ENCODE measurements around the gene TESMIN. TPM values are rescaled to one million over a fixed set of nuclear protein-coding genes. Genes with fewer than 3 reads are reported as not detected.

The TESMIN gene
- total and polyA plus RNA-seq, 2 of the 4 experiments (the other 2 are of a cell fraction) = 0.90 to 2.2 TPM

- TF ChIP-seq USF2 (IDR thresholded peaks at IDR 0.05; ENCODE audit: low read depth, low read length) = no peak
- no peak for TF ChIP-seq RAD21 (IDR thresholded peaks at IDR 0.05; ENCODE audit: low read length)
- TF ChIP-seq RCOR1 (IDR thresholded peaks at IDR 0.05; ENCODE audit: insufficient replicate concordance, low read length) = no peak
- TF ChIP-seq MXI1 (IDR thresholded peaks at IDR 0.05; ENCODE audit: borderline replicate concordance, low read depth, low read length) = no peak
- no peak for TF ChIP-seq CEBPB (IDR thresholded peaks at IDR 0.05; ENCODE audit: low read depth, low read length)
- no peak for TF ChIP-seq CTCF (conservative IDR thresholded peaks at IDR 0.05; ENCODE audit: low read depth, low read length)
- TF ChIP-seq MAZ (IDR thresholded peaks at IDR 0.05; ENCODE audit: borderline replicate concordance, low read depth, low read length) = no peak
- TF ChIP-seq NFE2L2 (IDR thresholded peaks at IDR 0.05; ENCODE audit: low read depth, low read length) = no peak
- DNase-seq = no peak
- CTCF ChIA-PET = no interaction called here
- peaks cover 5% of the 10 kb centered on the region; the same call in 1 of the 2 replicates for H3K4me1 ChIP-seq (ENCODE audit: control insufficient read depth, insufficient read depth, low read length)
- H3K9me1 ChIP-seq (ENCODE audit: insufficient read depth, low read length) = peaks cover 6% of the 10 kb centered on the region; the same call in 1 of the 2 replicates
- no peak overlapping the region for H3K23ac ChIP-seq (ENCODE audit: low read depth, low read length)
- no peaks in the 10 kb centered on the region for H3K36me3 ChIP-seq (ENCODE audit: control insufficient read depth, insufficient read depth, low read length)
- H4K91ac ChIP-seq (ENCODE audit: insufficient read depth, low read depth, low read length) = no peak overlapping the region
- in situ Hi-C loops (cut with MboI; ENCODE audit: low sequenced_read_pairs) = no loop called here
- no peaks in the 10 kb centered on the region for H3K27me3 ChIP-seq (ENCODE audit: control insufficient read depth, insufficient read depth, low read length)
- ATAC-seq (ENCODE audit: low read depth) = no peak
- no peak overlapping the region for H3K14ac ChIP-seq (replicated peaks; ENCODE audit: low read depth, low read length)
- no peak overlapping the region for H2BK5ac ChIP-seq (ENCODE audit: low read depth, low read length, poor library complexity, severe bottlenecking)
- no peak overlapping the region for H2AK9ac ChIP-seq (replicated peaks; ENCODE audit: low read depth, low read length, poor library complexity)
- no peak overlapping the region for H3K27ac ChIP-seq (ENCODE audit: insufficient read depth, low read length)
- no peak overlapping the region for H2BK15ac ChIP-seq (ENCODE audit: low read depth, low read length)
- H3K9ac ChIP-seq (ENCODE audit: low read depth, low read length) = no peak overlapping the region
- H3K79me1 ChIP-seq (ENCODE audit: low read depth in 1 of 2, low read length in 2 of 2) = no peaks in the 10 kb centered on the region
- H3K4me2 ChIP-seq (ENCODE audit: low read depth, low read length) = no peak overlapping the region
- no peak overlapping the region for H3K56ac ChIP-seq (ENCODE audit: extremely low read depth, insufficient read depth, low read length)
- no peak overlapping the region for H2AK5ac ChIP-seq (ENCODE audit: low read depth, low read length)
- intact Hi-C loops (cut with micrococcal nuclease) = no loop called here
- dilution Hi-C loops (cut with HindIII; ENCODE audit: low sequenced_read_pairs, unreplicated experiment) = no loop called here
- H2AFZ ChIP-seq (replicated peaks; ENCODE audit: low read length, poor library complexity) = no peak overlapping the region
- no peak overlapping the region for H3K4me3 ChIP-seq (ENCODE audit: insufficient read depth, low read depth, low read length)
- H4K5ac ChIP-seq (ENCODE audit: low read depth, low read length) = no peak overlapping the region
- no peaks in the 10 kb centered on the region for H4K20me1 ChIP-seq (ENCODE audit: insufficient read depth, low read length)
- no peak overlapping the region for H2BK120ac ChIP-seq (ENCODE audit: low read depth, low read length)
- H3K18ac ChIP-seq (ENCODE audit: low read depth, low read length) = no peak overlapping the region
- no peak overlapping the region for H3K4ac ChIP-seq (ENCODE audit: low read depth, low read length)
- no CpG with 5 or more reads among the region's 3 CpGs for WGBS, 2 experiments (ENCODE audit: extremely low coverage in 2 of 2, insufficient read length in 1 of 2)
- POLR2A ChIA-PET (ENCODE audit: unreplicated experiment) = no interaction called here
- H3K9me3 ChIP-seq (ENCODE audit: control insufficient read depth, insufficient read depth, low read length) = no peaks in the 10 kb centered on the region
- H2BK20ac ChIP-seq (ENCODE audit: low read depth, low read length) = no peak overlapping the region
- BruUV-seq (replicated peaks) = no TSS peak
- no peak overlapping the region for H4K8ac ChIP-seq (ENCODE audit: low read depth in 2 of 2, low read length in 2 of 2)
Measured at GRCh38 chr11:68743539-68743938, 7.8 kb downstream of the TESMIN start.

All from IMR-90 (cell line).